Esophagus (tissue), 2 donors: ENCODE data around the gene ATP8B4. TPM values are rescaled to one million over a fixed set of nuclear protein-coding genes. Genes with fewer than 3 reads are reported as not detected.

Source experiments
- H3K27ac ChIP-seq, 2 donors: one replicate each; pipeline ENCODE4 v1.5.1; 2013; ENCODE audit warnings: low read depth in 2 of 2, mild to moderate bottlenecking in 2 of 2, inconsistent platforms in 1 of 2, low read length in 1 of 2, moderate library complexity in 1 of 2
- H3K27me3 ChIP-seq, 2 donors: one replicate each; pipeline ENCODE4 v1.6.1; 2013; ENCODE audit warnings: low read length in 2 of 2, control low read depth in 1 of 2, mild to moderate bottlenecking in 1 of 2; ENCODE audit not compliant: insufficient read depth in 2 of 2, control insufficient read depth in 1 of 2
- H3K36me3 ChIP-seq, 2 donors: one replicate each; pipeline ENCODE4 v1.6.1; 2013; ENCODE audit warnings: low read length in 1 of 2; ENCODE audit not compliant: control insufficient read depth in 2 of 2, insufficient read depth in 2 of 2
- H3K4me1 ChIP-seq, 2 donors: one replicate each; pipeline ENCODE4 v1.6.1; 2013; ENCODE audit warnings: low read length in 1 of 2; ENCODE audit not compliant: control insufficient read depth in 2 of 2, insufficient read depth in 2 of 2
- H3K4me3 ChIP-seq, 2 donors: one replicate each; pipeline ENCODE4 v1.5.1; 2013; ENCODE audit warnings: low read length in 2 of 2, mild to moderate bottlenecking in 2 of 2, low read depth in 1 of 2, moderate library complexity in 1 of 2
- H3K9me3 ChIP-seq, 2 donors: one replicate each; pipeline ENCODE4 v1.6.1; 2013; ENCODE audit warnings: mild to moderate bottlenecking in 2 of 2, low read depth in 1 of 2, low read length in 1 of 2, moderate library complexity in 1 of 2; ENCODE audit not compliant: control insufficient read depth in 2 of 2, insufficient read depth in 1 of 2
- WGBS, 2 donors: extraction: QIAGEN DNeasy Blood & Tissue Kit; methylation state at CpG; one replicate each; pipeline ENCODE4 v1.1.7; 2013; 5-methylcytosine and 5-hydroxymethylcytosine counted together
- polyA plus RNA-seq, 2 donors: library from polyadenylated mRNA; stranded (reverse); fragments of 200-250 nt; gene quantifications; one replicate each; pipeline ENCODE4 v1.2.3, GENCODE V29; 2013
- donor health status: healthy with polysubstance abuse.
- donor health status: Bipolar disorder and iron deficiency.

The ATP8B4 gene
- polyA plus RNA-seq, 2 donors, result 0.75 to 0.84 TPM

DNA sequence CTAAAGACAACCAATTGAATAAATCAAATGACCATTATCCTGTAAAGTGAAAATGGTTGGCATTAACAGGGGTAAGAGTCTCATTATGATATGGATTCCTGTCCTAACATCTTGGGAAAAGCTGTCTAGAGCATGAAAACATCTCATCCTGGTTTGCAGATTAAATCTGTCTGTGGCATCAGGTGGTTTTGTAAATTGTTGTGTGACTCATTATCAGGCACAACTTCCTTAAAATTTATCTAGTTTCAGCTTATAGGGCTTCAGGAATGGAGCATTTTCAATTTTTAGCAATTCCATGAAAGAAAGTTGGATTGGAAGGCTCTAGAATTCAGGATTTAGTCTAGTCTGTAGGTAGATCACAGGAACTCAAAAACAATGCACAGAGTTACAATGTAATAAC lies 31.8 kb upstream of the ATP8B4 start:
- H3K4me1 ChIP-seq, result no peaks in the 10 kb centered on the region
- H3K4me3 ChIP-seq, result no peak overlapping the region
- no peaks in the 10 kb centered on the region for H3K27me3 ChIP-seq
- H3K36me3 ChIP-seq, result no peaks in the 10 kb centered on the region
- no peak overlapping the region for H3K27ac ChIP-seq
- no peaks in the 10 kb centered on the region for H3K9me3 ChIP-seq

DNA sequence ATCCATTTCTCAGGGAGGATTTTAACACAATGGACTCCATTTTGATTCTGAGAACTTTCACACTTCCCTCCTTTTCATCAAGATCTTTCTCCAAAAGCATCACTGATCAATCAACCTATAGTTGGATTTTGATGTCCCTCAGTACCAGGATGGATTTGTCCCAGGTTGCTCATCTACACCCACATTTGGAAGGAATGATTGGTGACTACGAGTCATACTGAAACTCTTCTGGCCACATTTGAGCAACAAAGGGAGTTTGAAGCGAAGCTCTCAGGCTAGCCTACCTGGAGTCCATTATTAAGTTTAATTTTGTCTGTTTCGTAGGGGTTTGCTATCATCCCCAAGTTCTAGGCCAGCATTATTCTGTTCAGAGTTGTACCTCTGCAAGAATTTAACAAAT lies 31.3 kb upstream of the ATP8B4 start:
- no peak overlapping the region for H3K27ac ChIP-seq
- 86% methylated on average over 3 of the region's 3 CpGs for WGBS, 2 donors
- no peaks in the 10 kb centered on the region for H3K4me1 ChIP-seq
- no peaks in the 10 kb centered on the region for H3K9me3 ChIP-seq
- no peaks in the 10 kb centered on the region for H3K27me3 ChIP-seq
- H3K4me3 ChIP-seq, result no peak overlapping the region
- H3K36me3 ChIP-seq, result no peaks in the 10 kb centered on the region

DNA sequence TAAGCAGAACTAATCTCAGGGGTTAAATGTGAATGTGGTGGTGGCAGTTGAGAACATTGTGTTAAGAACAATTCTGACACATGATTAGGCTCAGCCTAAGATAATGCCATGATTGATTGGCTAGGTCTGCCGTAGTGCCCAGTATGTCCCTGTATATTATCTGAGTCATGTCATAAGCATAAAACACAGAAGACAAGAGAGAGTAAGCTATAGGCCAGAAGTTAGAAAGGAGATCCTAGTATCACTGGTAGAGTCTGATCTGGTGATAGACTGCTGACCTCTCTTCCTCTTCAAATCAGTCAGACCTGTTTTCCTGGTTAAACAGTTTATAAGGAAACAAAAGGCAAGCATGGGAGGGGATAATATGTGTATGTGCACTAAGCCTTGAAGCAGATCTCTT lies 30.1 kb upstream of the ATP8B4 start:
- Histone ChIP-seq H3K27ac (no peak overlapping the region), H3K4me1 (no peaks in the 10 kb centered on the region), H3K36me3 (no peaks in the 10 kb centered on the region), H3K9me3 (no peaks in the 10 kb centered on the region), H3K4me3 (no peak overlapping the region), H3K27me3 (no peaks in the 10 kb centered on the region)
- 14 to 19% methylated on average over 1 of the region's 1 CpG for WGBS, 2 donors

DNA sequence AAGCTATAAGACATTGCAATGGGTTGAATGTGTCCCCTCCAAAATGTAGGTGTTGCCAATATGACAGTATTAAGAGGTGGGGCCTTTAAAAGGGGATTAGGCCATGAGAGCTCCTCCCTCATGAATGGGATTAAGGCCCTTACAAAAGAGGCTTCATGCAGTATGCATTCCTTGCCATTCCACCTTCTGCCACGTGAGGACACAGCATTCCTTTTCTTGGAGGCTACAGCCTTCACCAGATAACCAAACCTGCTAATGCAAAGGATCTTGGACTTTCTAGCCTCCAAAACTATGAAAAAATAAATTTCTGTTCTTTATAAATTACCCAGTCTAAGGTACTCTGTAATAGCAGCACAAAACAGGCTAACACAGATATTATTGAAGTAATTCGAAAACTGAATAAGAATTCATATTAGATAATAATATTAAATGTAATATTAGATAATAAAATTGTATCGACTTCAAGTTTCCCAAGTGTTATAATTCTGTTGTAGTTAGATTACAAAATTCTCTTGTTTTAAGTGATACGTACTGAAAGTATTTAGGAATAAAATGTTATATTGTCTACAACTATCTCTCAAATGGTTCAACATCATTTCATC lies 29.4 kb upstream of the ATP8B4 start:
- Histone ChIP-seq H3K4me3 (no peak overlapping the region), H3K36me3 (no peaks in the 10 kb centered on the region), H3K27ac (no peak overlapping the region), H3K27me3 (no peaks in the 10 kb centered on the region), H3K9me3 (no peaks in the 10 kb centered on the region), H3K4me1 (no peaks in the 10 kb centered on the region)
- WGBS, 2 donors, result 76 to 80% methylated on average over 4 of the region's 4 CpGs

DNA sequence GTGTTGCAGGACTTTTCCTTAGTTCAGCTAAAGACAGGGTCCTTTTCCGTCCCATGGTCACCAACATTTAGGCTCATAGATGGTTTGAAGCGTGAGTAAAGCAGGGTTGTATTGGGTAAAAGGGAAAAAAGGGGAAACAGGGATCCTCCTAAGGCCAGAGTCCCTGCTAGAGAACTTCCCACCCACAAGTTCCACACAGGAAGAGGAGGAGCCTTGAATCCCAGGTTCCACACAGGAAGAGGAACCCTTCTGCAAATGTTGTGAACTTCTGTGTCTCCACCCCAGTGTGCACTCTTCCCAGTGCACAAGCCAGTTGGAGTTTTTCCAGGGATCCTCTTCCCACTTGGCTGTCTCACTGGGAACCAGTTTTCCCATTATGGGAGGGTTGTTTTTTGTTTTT lies 27.6 kb upstream of the ATP8B4 start:
- Histone ChIP-seq H3K27ac (no peak overlapping the region), H3K4me3 (no peak overlapping the region), H3K36me3 (no peaks in the 10 kb centered on the region), H3K27me3 (no peaks in the 10 kb centered on the region), H3K4me1 (no peaks in the 10 kb centered on the region), H3K9me3 (no peaks in the 10 kb centered on the region)
- 88 to 95% methylated on average over 2 of the region's 2 CpGs for WGBS, 2 donors

DNA sequence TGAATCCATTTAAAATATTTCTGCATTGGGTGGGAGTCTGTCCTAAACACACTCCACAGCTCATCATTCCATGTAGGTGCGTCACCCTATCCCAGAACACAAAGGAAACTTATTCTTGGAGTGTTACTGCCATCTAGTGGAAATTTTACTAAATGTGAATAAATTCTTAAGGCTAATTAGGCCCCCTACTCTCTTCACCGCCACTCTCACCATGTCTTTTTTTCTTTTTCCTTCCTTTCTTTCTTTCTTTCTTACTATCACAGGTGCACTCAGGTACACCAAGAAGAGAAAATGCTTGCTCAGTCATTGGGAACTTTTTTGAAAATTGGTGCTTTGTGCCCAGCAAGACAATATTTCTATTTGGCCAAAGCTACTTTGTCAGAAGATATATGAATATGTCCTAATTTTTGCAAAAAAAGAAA lies 26.4 kb upstream of the ATP8B4 start:
- H3K36me3 ChIP-seq, result no peaks in the 10 kb centered on the region
- H3K27ac ChIP-seq, result no peak overlapping the region
- no peaks in the 10 kb centered on the region for H3K27me3 ChIP-seq
- no peaks in the 10 kb centered on the region for H3K4me1 ChIP-seq
- no peak overlapping the region for H3K4me3 ChIP-seq
- H3K9me3 ChIP-seq, result no peaks in the 10 kb centered on the region
- WGBS, 2 donors, result 0 to 5% methylated on average over 2 of the region's 2 CpGs

DNA sequence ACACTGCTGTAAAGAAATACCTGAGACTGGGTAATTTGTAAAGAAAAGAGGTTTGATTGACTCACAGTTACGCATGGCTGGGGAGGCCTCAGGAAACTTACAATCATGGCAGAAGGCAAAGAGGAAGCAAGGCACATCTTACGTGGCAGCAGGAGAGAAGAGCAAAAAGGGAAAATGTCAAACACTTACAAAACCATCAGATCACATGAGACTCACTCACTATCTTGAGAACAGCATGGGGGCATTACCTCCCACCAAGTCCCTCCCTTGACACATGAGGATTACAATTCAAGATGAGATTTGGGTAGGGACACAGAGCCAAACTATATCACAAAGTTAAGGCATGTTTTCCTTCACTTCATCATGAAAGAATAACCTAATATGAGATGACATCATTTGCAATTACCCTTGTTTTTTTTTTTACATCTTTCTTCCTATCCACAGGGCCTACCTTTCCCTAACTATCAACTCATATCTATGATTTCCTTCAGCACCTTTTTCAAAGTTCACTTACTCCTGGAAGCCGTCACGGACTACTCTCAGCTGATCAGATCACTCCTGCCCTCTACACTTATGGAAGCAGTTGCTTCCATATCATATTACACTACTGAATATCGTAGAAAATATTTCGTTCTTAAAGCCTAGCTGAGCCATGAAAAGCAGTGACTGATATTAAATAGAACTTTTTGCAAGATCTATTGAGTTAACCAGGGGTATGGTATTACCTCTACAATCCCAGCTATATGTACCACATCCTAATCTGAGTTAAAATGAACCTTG lies 25.5 kb upstream of the ATP8B4 start:
- Histone ChIP-seq H3K36me3 (no peaks in the 10 kb centered on the region), H3K9me3 (no peaks in the 10 kb centered on the region), H3K4me3 (no peak overlapping the region), H3K27me3 (no peaks in the 10 kb centered on the region), H3K27ac (no peak overlapping the region), H3K4me1 (no peaks in the 10 kb centered on the region)
- WGBS, 2 donors, result 70 to 74% methylated on average over 6 of the region's 6 CpGs

DNA sequence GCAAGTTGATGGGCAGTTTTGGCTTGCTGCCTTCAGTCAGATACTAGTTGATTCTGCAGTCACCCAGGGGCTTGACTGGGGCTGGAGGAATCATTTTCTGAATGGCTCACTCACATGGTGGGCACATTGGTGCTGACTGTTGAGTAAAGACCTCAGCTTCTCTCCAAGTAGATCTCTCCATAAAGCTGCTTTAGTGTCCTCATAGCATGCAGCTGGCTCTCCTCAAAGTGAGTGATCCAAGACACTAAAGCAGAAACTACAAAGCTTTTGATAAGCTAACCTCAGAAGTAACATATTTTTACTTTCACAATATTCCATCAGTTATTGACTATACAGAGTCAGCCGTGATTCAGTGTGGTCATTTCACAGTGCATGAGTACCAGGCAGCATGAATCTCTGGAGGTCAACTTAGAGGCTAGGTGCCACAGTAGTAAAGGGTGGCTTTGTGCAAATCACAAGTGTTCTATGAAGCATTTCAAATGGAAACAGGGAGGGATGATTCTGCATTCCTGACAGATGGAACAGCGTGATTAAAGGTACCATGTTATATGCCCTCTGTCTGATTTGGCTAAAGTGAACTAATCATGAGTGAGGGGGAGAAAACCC lies 24.3 kb upstream of the ATP8B4 start:
- Histone ChIP-seq H3K27ac (no peak overlapping the region), H3K4me3 (no peak overlapping the region), H3K9me3 (no peaks in the 10 kb centered on the region), H3K36me3 (no peaks in the 10 kb centered on the region), H3K27me3 (no peaks in the 10 kb centered on the region), H3K4me1 (no peaks in the 10 kb centered on the region)
- 86 to 90% methylated on average over 2 of the region's 2 CpGs for WGBS, 2 donors

DNA sequence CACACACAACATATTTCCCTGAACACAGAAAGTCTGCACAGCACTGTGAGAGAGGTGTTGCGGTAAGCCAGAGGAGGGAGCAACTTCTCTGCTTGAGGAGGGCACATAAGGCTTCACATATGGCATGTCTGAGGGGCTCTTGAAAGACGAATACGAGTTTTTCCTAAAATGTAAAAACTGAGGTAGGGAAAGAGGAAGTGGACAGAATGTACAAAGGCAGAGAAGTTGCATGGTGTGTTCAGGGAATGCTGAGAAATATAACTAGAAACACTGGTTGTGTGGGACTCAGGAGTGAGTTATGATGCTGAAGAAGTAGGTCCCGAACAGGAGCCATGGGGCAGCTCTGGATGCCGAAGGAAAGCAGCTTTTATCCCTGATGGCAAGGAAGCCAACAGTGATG lies 22.8 kb upstream of the ATP8B4 start:
- 81 to 93% methylated on average over 5 of the region's 5 CpGs for WGBS, 2 donors

DNA sequence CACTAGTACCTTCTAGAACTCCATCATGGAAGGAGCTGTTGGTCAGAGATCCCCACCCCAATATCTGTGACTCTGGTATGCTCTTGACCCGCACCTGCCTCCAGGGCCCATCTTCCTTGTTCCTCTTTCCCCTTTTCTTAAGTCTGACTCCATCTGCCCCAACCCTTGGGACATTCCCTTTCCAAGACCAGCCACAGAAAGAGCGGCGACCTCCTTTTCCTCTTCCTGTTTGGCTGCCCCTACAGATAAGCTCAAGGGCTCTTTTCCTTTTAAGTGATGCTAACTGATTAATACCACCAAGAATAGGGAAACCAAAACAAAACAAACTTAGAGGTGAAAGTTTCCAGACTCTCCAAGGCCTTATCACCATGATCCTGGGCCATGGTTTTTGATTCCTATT lies 21.9 kb upstream of the ATP8B4 start:
- Histone ChIP-seq H3K4me1 (no peaks in the 10 kb centered on the region), H3K4me3 (no peak overlapping the region), H3K27me3 (no peaks in the 10 kb centered on the region), H3K9me3 (no peaks in the 10 kb centered on the region), H3K36me3 (no peaks in the 10 kb centered on the region), H3K27ac (no peak overlapping the region)
- WGBS, 2 donors, result 82 to 89% methylated on average over 3 of the region's 3 CpGs

More for the DNA sequence above, 22.8 kb upstream of the ATP8B4 start:
- Histone ChIP-seq H3K36me3 (no peaks in the 10 kb centered on the region), H3K9me3 (no peaks in the 10 kb centered on the region), H3K4me3 (no peak overlapping the region), H3K27me3 (no peaks in the 10 kb centered on the region), H3K27ac (no peak overlapping the region), H3K4me1 (no peaks in the 10 kb centered on the region)
